Measurements from ENCODE around the gene ZCCHC8. TPM values are rescaled to one million over a fixed set of nuclear protein-coding genes. Genes with fewer than 3 reads are reported as not detected.

The ZCCHC8 gene
- total and polyA plus RNA-seq, 2 of the 8 experiments (the other 6 are each of a cell fraction or from before 2014, with no cell fraction given): 13.8 to 28.9 TPM

- TF ChIP-seq NANOG (IDR thresholded peaks at IDR 0.05; ENCODE audit: insufficient read depth, low read depth, low read length, poor library complexity, severe bottlenecking) (no peak), CTBP2 (IDR thresholded peaks at IDR 0.05; ENCODE audit: borderline replicate concordance, insufficient read depth, insufficient read length, low read length) (peak; percentile 83), POLR2A (IDR thresholded peaks at IDR 0.05; ENCODE audit: control extremely low read depth in 1 of 2, low read depth in 2 of 2, low read length in 2 of 2) (peak; percentile 31 to 40), RAD21 (IDR thresholded peaks at IDR 0.05 in 1 of 2, conservative IDR thresholded peaks at IDR 0.05 in 1 of 2; ENCODE audit: low read depth in 2 of 2, low read length in 2 of 2) (peak in 1 of 2 experiments; percentile 45; a peak in 2 of 4 replicates), TAF7 (optimal IDR thresholded peaks at IDR 0.05; ENCODE audit: borderline replicate concordance, low read depth, low read length) (peak; percentile 11), RNF2 (IDR thresholded peaks at IDR 0.05; ENCODE audit: borderline replicate concordance, low read depth, low read length, missing control alignments, poor library complexity, severe bottlenecking) (no peak), CHD1 (IDR thresholded peaks at IDR 0.05; ENCODE audit: low read depth, low read length) (no peak), SAP30 (IDR thresholded peaks at IDR 0.05; ENCODE audit: insufficient read depth, insufficient replicate concordance, low read length) (no peak), CTCF (IDR thresholded peaks at IDR 0.05; ENCODE audit: control extremely low read depth in 1 of 3, insufficient read depth in 1 of 3, low read depth in 1 of 3, low read length in 3 of 3) (peak; percentile 10 to 49 (median 48)), SP4 (IDR thresholded peaks at IDR 0.05; ENCODE audit: low read length) (0 out of 2 replicates have a peak, but pooled peaks have one; percentile 16), TBP (IDR thresholded peaks at IDR 0.05; ENCODE audit: low read depth, low read length) (peak; percentile 83)
These were observed 78.7 kb downstream of the ZCCHC8 start, which contains the start of gene CLIP1 (continued) for GRCh38 chr12:122421821-122422729.

Measured in H1 (cell line).